IMR-90 (cell line): ENCODE measurements around the gene MARCHF3. TPM values are rescaled to one million over a fixed set of nuclear protein-coding genes. Genes with fewer than 3 reads are reported as not detected.

ENCODE experiments used
- ATAC-seq: fragments of 200-7000 bp; cut with Tn5 transposase; 2 replicates; pipeline ENCODE4 v1.9.1; 2020; ENCODE audit warnings: low read depth, mild to moderate bottlenecking, moderate library complexity
- BruUV-seq: library from RNA; stranded (reverse); fragments of 400-500 nt; replicated peaks from 2 replicates; lab custom pipeline; 2021; lab: Mats Ljungman, UMichigan
- CTCF ChIA-PET: fragments of 300-600 bp; formaldehyde crosslinking; extraction: SDS; loops from one replicate; lab custom pipeline; 2021; ENCODE audit warnings: antibody characterized with exemption; lab: Yijun Ruan, JAX
- POLR2A ChIA-PET: fragments of 300-600 bp; sonication (Branson Sonifier 250); formaldehyde crosslinking; loops from one replicate; lab custom pipeline; 2022; ENCODE audit warnings: antibody characterized with exemption; ENCODE audit not compliant: unreplicated experiment; lab: Charles Lee
- DNase-seq: peaks from one replicate; pipeline ENCODE4 v3.0.0; 2013
- H2AFZ ChIP-seq: replicated peaks from 2 replicates; pipeline ENCODE3; 2013; ENCODE audit warnings: low read length, mild to moderate bottlenecking; ENCODE audit not compliant: poor library complexity
- H2AK5ac ChIP-seq: 2 replicates; pipeline ENCODE4 v1.6.1; 2013; ENCODE audit warnings: low read depth, low read length, inconsistent platforms
- H2AK9ac ChIP-seq: replicated peaks from 2 replicates; pipeline ENCODE3; 2013; ENCODE audit warnings: mild to moderate bottlenecking, low read depth, low read length, moderate library complexity; ENCODE audit not compliant: poor library complexity
- H2BK120ac ChIP-seq: 2 replicates; pipeline ENCODE4 v1.6.1; 2013; ENCODE audit warnings: low read depth, low read length, inconsistent platforms
- H2BK15ac ChIP-seq: 3 replicates; pipeline ENCODE4 v1.6.1; 2013; ENCODE audit warnings: low read depth, low read length, inconsistent platforms
- H2BK20ac ChIP-seq: 2 replicates; pipeline ENCODE4 v1.6.1; 2013; ENCODE audit warnings: low read depth, mild to moderate bottlenecking, inconsistent platforms, low read length, moderate library complexity
- H2BK5ac ChIP-seq: 2 replicates; pipeline ENCODE4 v1.6.1; 2013; ENCODE audit warnings: mild to moderate bottlenecking, low read depth, low read length, inconsistent platforms; ENCODE audit not compliant: poor library complexity, severe bottlenecking
- H3K14ac ChIP-seq: replicated peaks from 2 replicates; pipeline ENCODE4 v1.6.1; 2013; ENCODE audit warnings: low read depth, low read length, inconsistent platforms
- H3K18ac ChIP-seq: 2 replicates; pipeline ENCODE4 v1.6.1; 2013; ENCODE audit warnings: low read depth, low read length, control low read depth
- H3K23ac ChIP-seq: 2 replicates; pipeline ENCODE4 v1.6.1; 2013; ENCODE audit warnings: low read depth, low read length, inconsistent platforms
- H3K27ac ChIP-seq: 2 replicates; pipeline ENCODE4 v1.5.1; 2013; ENCODE audit warnings: mild to moderate bottlenecking, control low read depth, low read length; ENCODE audit not compliant: insufficient read depth
- H3K27me3 ChIP-seq: 2 replicates; pipeline ENCODE4 v1.6.1; 2013; ENCODE audit warnings: low read length; ENCODE audit not compliant: control insufficient read depth, insufficient read depth
- H3K36me3 ChIP-seq: 2 replicates; pipeline ENCODE4 v1.6.1; 2013; ENCODE audit warnings: low read length, mixed read lengths; ENCODE audit not compliant: control insufficient read depth, insufficient read depth
- H3K4ac ChIP-seq: 2 replicates; pipeline ENCODE4 v1.6.1; 2013; ENCODE audit warnings: low read depth, low read length, inconsistent platforms
- H3K4me1 ChIP-seq: 2 replicates; pipeline ENCODE4 v1.6.1; 2013; ENCODE audit warnings: low read length, mixed read lengths; ENCODE audit not compliant: control insufficient read depth, insufficient read depth
- H3K4me2 ChIP-seq: 2 replicates; pipeline ENCODE4 v1.6.1; 2013; ENCODE audit warnings: low read depth, mild to moderate bottlenecking, control low read depth, low read length, moderate library complexity
- H3K4me3 ChIP-seq: 2 replicates; pipeline ENCODE4 v1.5.1; 2013; ENCODE audit warnings: low read depth, mild to moderate bottlenecking, control low read depth, low read length, moderate library complexity; ENCODE audit not compliant: insufficient read depth
- H3K56ac ChIP-seq: 2 replicates; pipeline ENCODE4 v1.6.1; 2013; ENCODE audit warnings: low read length, inconsistent platforms; ENCODE audit not compliant: insufficient read depth; ENCODE audit errors: extremely low read depth
- H3K79me1 ChIP-seq, 2 experiments: 2 replicates each; pipeline ENCODE4 v1.6.1; 2013; ENCODE audit warnings: low read length in 2 of 2, inconsistent platforms in 1 of 2, low read depth in 1 of 2
- H3K9ac ChIP-seq: 2 replicates; pipeline ENCODE4 v1.6.1; 2013; ENCODE audit warnings: low read depth, low read length, control low read depth
- H3K9me1 ChIP-seq: 2 replicates; pipeline ENCODE4 v1.6.1; 2013; ENCODE audit warnings: low read length, inconsistent platforms; ENCODE audit not compliant: insufficient read depth
- H3K9me3 ChIP-seq: 2 replicates; pipeline ENCODE4 v1.6.1; 2013; ENCODE audit warnings: low read length; ENCODE audit not compliant: control insufficient read depth, insufficient read depth
- H4K20me1 ChIP-seq: 2 replicates; pipeline ENCODE4 v1.6.1; 2013; ENCODE audit warnings: low read length, inconsistent platforms; ENCODE audit not compliant: insufficient read depth
- H4K5ac ChIP-seq: 2 replicates; pipeline ENCODE4 v1.6.1; 2013; ENCODE audit warnings: mild to moderate bottlenecking, low read depth, low read length, control low read depth
- H4K8ac ChIP-seq, 2 experiments: 2 replicates each; pipeline ENCODE4 v1.6.1; 2013; ENCODE audit warnings: low read depth in 2 of 2, low read length in 2 of 2, control low read depth in 1 of 2, inconsistent platforms in 1 of 2
- H4K91ac ChIP-seq: 2 replicates; pipeline ENCODE4 v1.6.1; 2013; ENCODE audit warnings: low read depth, low read length, inconsistent platforms; ENCODE audit not compliant: insufficient read depth
- BHLHE40 ChIP-seq: fragments of 150-350 bp; IDR thresholded peaks from 2 replicates; pipeline ENCODE4 v1.6.1; 2016; ENCODE audit warnings: mild to moderate bottlenecking, low read depth, low read length
- CEBPB ChIP-seq: IDR thresholded peaks from 2 replicates; pipeline ENCODE4 v1.6.1; 2012; ENCODE audit warnings: low read depth, low read length, improper control_type of control experiment
- CHD1 ChIP-seq: IDR thresholded peaks from 2 replicates; pipeline ENCODE4 v1.6.1; 2012; ENCODE audit warnings: low read depth, low read length, improper control_type of control experiment
- ELK1 ChIP-seq: fragments of 150-350 bp; IDR thresholded peaks from 2 replicates; pipeline ENCODE4 v1.6.1; 2016; ENCODE audit warnings: low read depth, mild to moderate bottlenecking, low read length, moderate library complexity, borderline replicate concordance
- FOS ChIP-seq: fragments of 150-350 bp; IDR thresholded peaks from 2 replicates; pipeline ENCODE4 v1.6.1; 2016; ENCODE audit warnings: low read depth, low read length
- MAFK ChIP-seq: IDR thresholded peaks from 2 replicates; pipeline ENCODE4 v1.6.1; 2012; ENCODE audit warnings: low read depth, low read length, improper control_type of control experiment
- MAZ ChIP-seq: IDR thresholded peaks from 2 replicates; pipeline ENCODE4 v1.6.1; 2012; ENCODE audit warnings: low read depth, mild to moderate bottlenecking, low read length, improper control_type of control experiment, moderate library complexity, borderline replicate concordance
- MXI1 ChIP-seq: IDR thresholded peaks from 2 replicates; pipeline ENCODE4 v1.6.1; 2012; ENCODE audit warnings: low read depth, mild to moderate bottlenecking, low read length, moderate library complexity, borderline replicate concordance
- NFE2L2 ChIP-seq: fragments of 150-350 bp; IDR thresholded peaks from 2 replicates; pipeline ENCODE4 v1.6.1; 2016; ENCODE audit warnings: low read depth, mild to moderate bottlenecking, low read length
- POLR2A ChIP-seq: IDR thresholded peaks from 2 replicates; pipeline ENCODE4 v1.6.1; 2012; ENCODE audit warnings: mild to moderate bottlenecking, low read depth, low read length
- RAD21 ChIP-seq: IDR thresholded peaks from 2 replicates; pipeline ENCODE4 v1.6.1; 2012; ENCODE audit warnings: low read length, improper control_type of control experiment
- RCOR1 ChIP-seq: IDR thresholded peaks from 2 replicates; pipeline ENCODE4 v1.6.1; 2012; ENCODE audit warnings: mild to moderate bottlenecking, low read length, improper control_type of control experiment; ENCODE audit not compliant: insufficient replicate concordance
- RFX5 ChIP-seq: IDR thresholded peaks from 2 replicates; pipeline ENCODE4 v1.8.0; 2012; ENCODE audit warnings: low read depth, mild to moderate bottlenecking, low read length, moderate library complexity
- SMC3 ChIP-seq: fragments of 150-350 bp; IDR thresholded peaks from 2 replicates; pipeline ENCODE4 v1.6.1; 2016; ENCODE audit warnings: low read depth, mild to moderate bottlenecking, antibody characterized with exemption, low read length, moderate library complexity
- WGBS, 2 experiments: methylation state at CpG; one replicate each; pipeline versions ENCODE4 v1.1.5 to v1.1.7; 2013; ENCODE audit warnings: missing lambda C conversion rate in 2 of 2; ENCODE audit not compliant: insufficient read length in 1 of 2; ENCODE audit errors: extremely low coverage in 2 of 2; 5-methylcytosine and 5-hydroxymethylcytosine counted together
- dilution Hi-C: fragments of 300-500 bp; cut with HindIII; formaldehyde crosslinking; loops from one replicate; pipeline ENCODE4 v1.14.3; 2018; ENCODE audit warnings: low sequenced_read_pairs; ENCODE audit not compliant: unreplicated experiment
- in situ Hi-C: fragments of 300-500 bp; cut with MboI; formaldehyde crosslinking; loops from 3 replicates; pipeline ENCODE4 v1.14.3; 2019; ENCODE audit warnings: low sequenced_read_pairs, inconsistent platforms, mixed read lengths
- intact Hi-C: fragments of 100-400 bp; cut with micrococcal nuclease; formaldehyde crosslinking; loops from 2 replicates; pipeline ENCODE4 v1.10.0; 2022
- polyA plus RNA-seq, 3 experiments: library from polyadenylated mRNA; depleted of rRNA; stranded (reverse); fragments of >200 nt; gene quantifications; 2 replicates each; pipeline ENCODE4 v1.2.3, GENCODE V29; 2012; ENCODE audit warnings: low replicate concordance in 1 of 3
- total RNA-seq: library from RNA; depleted of rRNA; stranded (reverse); fragments of >200 nt; gene quantifications from 2 replicates; pipeline ENCODE4 v1.2.3, GENCODE V29; 2012
- TF ChIP-seq, protein P1 (sequence below): fragments of 150-350 bp; IDR thresholded peaks from 2 replicates; pipeline ENCODE4 v1.6.1; 2017; ENCODE audit warnings: mild to moderate bottlenecking, antibody characterized with exemption, low read length, low read depth
- TF ChIP-seq, protein P2 (sequence below): conservative IDR thresholded peaks from 2 replicates; pipeline ENCODE4 v1.5.1; 2012; ENCODE audit warnings: mild to moderate bottlenecking, low read depth, low read length, improper control_type of control experiment

MARCHF3 gene
- total and polyA plus RNA-seq, 2 of the 4 experiments (the other 2 are of a cell fraction) = 11.2 to 18.8 TPM

DNA sequence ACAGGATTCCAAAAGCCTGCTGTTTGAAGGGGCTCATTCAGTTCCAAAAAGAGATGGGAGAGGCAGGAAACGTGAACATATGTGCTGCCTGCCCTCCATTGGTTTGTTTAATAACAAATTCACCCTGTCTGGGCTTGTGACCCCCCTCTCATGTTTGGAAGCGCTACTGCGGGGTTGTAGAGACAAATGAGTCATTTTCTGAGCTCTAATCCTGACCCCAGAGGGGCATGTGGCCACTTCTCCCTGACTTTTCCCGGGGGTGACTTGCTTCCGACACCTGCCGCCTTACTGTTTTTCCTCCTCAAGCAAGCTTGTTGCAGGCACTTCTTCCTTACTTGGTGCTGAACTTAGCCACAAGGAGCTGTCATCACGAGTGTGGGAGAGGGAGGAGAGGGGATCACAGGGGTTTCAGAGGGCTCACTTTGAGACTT, 177.5 kb downstream of the MARCHF3 start:
- H3K14ac ChIP-seq = no peak overlapping the region
- H3K4me2 ChIP-seq = no peak overlapping the region
- dilution Hi-C loops = no loop called here
- H2BK120ac ChIP-seq = no peak overlapping the region
- no peaks in the 10 kb centered on the region for H3K27me3 ChIP-seq
- no peak overlapping the region for H3K9ac ChIP-seq
- no peak overlapping the region for H2BK5ac ChIP-seq
- H2AK9ac ChIP-seq = no peak overlapping the region
- DNase-seq (no peak), ATAC-seq (no peak)
- H3K79me1 ChIP-seq = no peaks in the 10 kb centered on the region; a peak in 1 of 4 replicates
- in situ Hi-C loops = loop anchor here (10.0 kb wide), 1 partner anchor 472 kb away; no protein-coding TSS in a partner anchor
- no peak overlapping the region for H2AK5ac ChIP-seq
- no peak overlapping the region for H4K5ac ChIP-seq
- POLR2A ChIA-PET = interaction anchor here (0.5 kb wide), 1 partner anchor 40 kb away, joined by 15 read pairs; no protein-coding TSS in a partner anchor
- no peak overlapping the region for H3K4ac ChIP-seq
- TF ChIP-seq CHD1 = no peak
- TF ChIP-seq, protein P1, sequence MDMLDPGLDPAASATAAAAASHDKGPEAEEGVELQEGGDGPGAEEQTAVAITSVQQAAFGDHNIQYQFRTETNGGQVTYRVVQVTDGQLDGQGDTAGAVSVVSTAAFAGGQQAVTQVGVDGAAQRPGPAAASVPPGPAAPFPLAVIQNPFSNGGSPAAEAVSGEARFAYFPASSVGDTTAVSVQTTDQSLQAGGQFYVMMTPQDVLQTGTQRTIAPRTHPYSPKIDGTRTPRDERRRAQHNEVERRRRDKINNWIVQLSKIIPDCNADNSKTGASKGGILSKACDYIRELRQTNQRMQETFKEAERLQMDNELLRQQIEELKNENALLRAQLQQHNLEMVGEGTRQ = no peak
- no peak for TF ChIP-seq RCOR1
- no peak for TF ChIP-seq MAFK
- TF ChIP-seq NFE2L2 = no peak
- TF ChIP-seq RFX5 = no peak
- TF ChIP-seq MAZ = no peak
- TF ChIP-seq POLR2A = no peak
- no peak for TF ChIP-seq SMC3
- TF ChIP-seq FOS = no peak
- no peak for TF ChIP-seq BHLHE40
- no peak for TF ChIP-seq ELK1
- TF ChIP-seq CEBPB = no peak
- no peak for TF ChIP-seq MXI1
- no peak for TF ChIP-seq RAD21
- TF ChIP-seq, protein P2, sequence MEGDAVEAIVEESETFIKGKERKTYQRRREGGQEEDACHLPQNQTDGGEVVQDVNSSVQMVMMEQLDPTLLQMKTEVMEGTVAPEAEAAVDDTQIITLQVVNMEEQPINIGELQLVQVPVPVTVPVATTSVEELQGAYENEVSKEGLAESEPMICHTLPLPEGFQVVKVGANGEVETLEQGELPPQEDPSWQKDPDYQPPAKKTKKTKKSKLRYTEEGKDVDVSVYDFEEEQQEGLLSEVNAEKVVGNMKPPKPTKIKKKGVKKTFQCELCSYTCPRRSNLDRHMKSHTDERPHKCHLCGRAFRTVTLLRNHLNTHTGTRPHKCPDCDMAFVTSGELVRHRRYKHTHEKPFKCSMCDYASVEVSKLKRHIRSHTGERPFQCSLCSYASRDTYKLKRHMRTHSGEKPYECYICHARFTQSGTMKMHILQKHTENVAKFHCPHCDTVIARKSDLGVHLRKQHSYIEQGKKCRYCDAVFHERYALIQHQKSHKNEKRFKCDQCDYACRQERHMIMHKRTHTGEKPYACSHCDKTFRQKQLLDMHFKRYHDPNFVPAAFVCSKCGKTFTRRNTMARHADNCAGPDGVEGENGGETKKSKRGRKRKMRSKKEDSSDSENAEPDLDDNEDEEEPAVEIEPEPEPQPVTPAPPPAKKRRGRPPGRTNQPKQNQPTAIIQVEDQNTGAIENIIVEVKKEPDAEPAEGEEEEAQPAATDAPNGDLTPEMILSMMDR = no peak
- no peak overlapping the region for H4K8ac ChIP-seq
- no peak overlapping the region for H2AFZ ChIP-seq
- H4K20me1 ChIP-seq = no peaks in the 10 kb centered on the region
- no peak overlapping the region for H4K91ac ChIP-seq
- H3K23ac ChIP-seq = no peak overlapping the region
- BruUV-seq = no TSS peak
- H3K9me3 ChIP-seq = no peaks in the 10 kb centered on the region
- H3K36me3 ChIP-seq = no peaks in the 10 kb centered on the region
- H3K4me1 ChIP-seq = peaks cover 2% of the 10 kb centered on the region; the same call in 1 of the 2 replicates
- no peak overlapping the region for H2BK20ac ChIP-seq
- no peak overlapping the region for H3K27ac ChIP-seq
- CTCF ChIA-PET = no interaction called here
- intact Hi-C loops = no loop called here
- no peak overlapping the region for H2BK15ac ChIP-seq
- no peaks in the 10 kb centered on the region; the same call in 1 of the 2 replicates for H3K9me1 ChIP-seq
- H3K4me3 ChIP-seq = no peak overlapping the region
- WGBS, 2 experiments = 19% methylated on average over 3 of the region's 7 CpGs; no CpG with 5 or more reads in 1 of the 2 experiments
- no peak overlapping the region for H3K18ac ChIP-seq
- H3K56ac ChIP-seq = no peak overlapping the region
